ENCODE data around the gene SNU13. TPM values are rescaled to one million over a fixed set of nuclear protein-coding genes. Genes with fewer than 3 reads are reported as not detected.
"Not testable (repeated sequence)": the region's sequence is repeated elsewhere in the genome, so short reads cannot be mapped to it uniquely, and the experiment has no call there.

Gene SNU13
- total RNA-seq, 1 donor from 2014 or later = 183 TPM

GRCh38 chr22:41648432-41648831 lies 40.2 kb downstream of the SNU13 start:
- TF ChIP-seq CTCF (conservative IDR thresholded peaks at IDR 0.05; ENCODE audit: low read depth, low read length) = no peak
- no peak for DNase-seq (ENCODE audit: low read depth)
- H3K4me3 ChIP-seq (ENCODE audit: low read depth, low read length) = no peak overlapping the region

- H3K4me3 ChIP-seq (ENCODE audit: low read depth, low read length) = no peak overlapping the region
- DNase-seq (ENCODE audit: low read depth) = no peak
- no peak for TF ChIP-seq CTCF (conservative IDR thresholded peaks at IDR 0.05; ENCODE audit: low read depth, low read length)
Measured at GRCh38 chr22:41647771-41648170, 40.9 kb downstream of the SNU13 start.

- no peak for DNase-seq (ENCODE audit: low read depth)
- TF ChIP-seq CTCF (conservative IDR thresholded peaks at IDR 0.05; ENCODE audit: low read depth, low read length) = no peak
- no peak overlapping the region for H3K4me3 ChIP-seq (ENCODE audit: low read depth, low read length)
Measured at GRCh38 chr22:41642331-41643110, 46.1 kb downstream of the SNU13 start.

GRCh38 chr22:41641854-41642253 lies 46.8 kb downstream of the SNU13 start:
- TF ChIP-seq CTCF (conservative IDR thresholded peaks at IDR 0.05; ENCODE audit: low read depth, low read length) = no peak
- H3K4me3 ChIP-seq (ENCODE audit: low read depth, low read length) = no peak overlapping the region
- no peak for DNase-seq (ENCODE audit: low read depth)

GRCh38 chr22:41638748-41639147 lies 49.9 kb downstream of the SNU13 start:
- DNase-seq (ENCODE audit: low read depth) = no peak
- no peak overlapping the region for H3K4me3 ChIP-seq (ENCODE audit: low read depth, low read length)
- no peak for TF ChIP-seq CTCF (conservative IDR thresholded peaks at IDR 0.05; ENCODE audit: low read depth, low read length)

- DNase-seq (ENCODE audit: low read depth) = no peak
- TF ChIP-seq CTCF (conservative IDR thresholded peaks at IDR 0.05; ENCODE audit: low read depth, low read length) = no peak
- H3K4me3 ChIP-seq (ENCODE audit: low read depth, low read length) = no peak overlapping the region
Measured at GRCh38 chr22:41638124-41638523, 50.5 kb downstream of the SNU13 start.

- not testable (repeated sequence) for H3K4me3 ChIP-seq (ENCODE audit: low read depth, low read length); DNase-seq (ENCODE audit: low read depth)
Measured at GRCh38 chr22:41637623-41638022, 51.0 kb downstream of the SNU13 start.
